GM18502 (cell line): ENCODE results near the gene SLC16A7.
"Not testable (repeated sequence)": the region's sequence is repeated elsewhere in the genome, so short reads cannot be mapped to it uniquely, and the experiment has no call there.

ENCODE experiments used
- ATAC-seq: cut with Tn5 transposase; IDR thresholded peaks from one replicate; pipeline ENCODE4 v1.9.1; 2021; ENCODE audit warnings: mild to moderate bottlenecking; ENCODE audit not compliant: unreplicated experiment, poor library complexity

Gene SLC16A7

GRCh38 chr12:59723520-59723919 lies 127.7 kb downstream of the SLC16A7 start:
- ATAC-seq: no peak

- ATAC-seq: no peak
These were observed 128.3 kb downstream of the SLC16A7 start for GRCh38 chr12:59724011-59724695.

- no peak for ATAC-seq
These were observed 137.4 kb downstream of the SLC16A7 start for GRCh38 chr12:59733200-59733599.

- no peak for ATAC-seq
These were observed 138.5 kb downstream of the SLC16A7 start for GRCh38 chr12:59734371-59734770.

GRCh38 chr12:59735231-59735630 lies 139.4 kb downstream of the SLC16A7 start:
- ATAC-seq: no peak

GRCh38 chr12:59736359-59736758 lies 140.5 kb downstream of the SLC16A7 start:
- no peak for ATAC-seq

- ATAC-seq: no peak
These were observed 141.0 kb downstream of the SLC16A7 start for GRCh38 chr12:59736786-59737185.

- ATAC-seq: peak; percentile 64
These were observed 142.1 kb downstream of the SLC16A7 start for GRCh38 chr12:59737725-59738463.

- no peak for ATAC-seq
These were observed 147.0 kb downstream of the SLC16A7 start for GRCh38 chr12:59742841-59743240.

- ATAC-seq: no peak
These were observed 148.7 kb downstream of the SLC16A7 start for GRCh38 chr12:59744564-59744963.

GRCh38 chr12:59751091-59751490 lies 155.3 kb downstream of the SLC16A7 start:
- not testable (repeated sequence) for ATAC-seq

GRCh38 chr12:59761542-59761941 lies 165.7 kb downstream of the SLC16A7 start:
- no peak for ATAC-seq

GRCh38 chr12:59763835-59764234 lies 168.0 kb downstream of the SLC16A7 start:
- ATAC-seq: peak; percentile 79

- ATAC-seq: no peak
These were observed 172.2 kb downstream of the SLC16A7 start for GRCh38 chr12:59768031-59768430.

- ATAC-seq: no peak
These were observed 184.8 kb downstream of the SLC16A7 start for GRCh38 chr12:59780605-59781135.

GRCh38 chr12:59787610-59788009 lies 191.8 kb downstream of the SLC16A7 start:
- no peak for ATAC-seq

GRCh38 chr12:59792647-59793046 lies 196.8 kb downstream of the SLC16A7 start:
- no peak for ATAC-seq

GRCh38 chr12:59803735-59804134 lies 207.9 kb downstream of the SLC16A7 start:
- ATAC-seq: no peak

GRCh38 chr12:59808317-59808910 lies 212.6 kb downstream of the SLC16A7 start:
- ATAC-seq: peak; percentile 94

GRCh38 chr12:59811991-59812390 lies 216.2 kb downstream of the SLC16A7 start:
- ATAC-seq: no peak

- no peak for ATAC-seq
These were observed 216.9 kb downstream of the SLC16A7 start for GRCh38 chr12:59812716-59813115.
